HG03139 (cell line): ENCODE data around the gene COBL.

Source experiments
- ATAC-seq: cut with Tn5 transposase; IDR thresholded peaks from one replicate; pipeline ENCODE4 v1.9.1; 2021; ENCODE audit not compliant: unreplicated experiment

Gene COBL

DNA sequence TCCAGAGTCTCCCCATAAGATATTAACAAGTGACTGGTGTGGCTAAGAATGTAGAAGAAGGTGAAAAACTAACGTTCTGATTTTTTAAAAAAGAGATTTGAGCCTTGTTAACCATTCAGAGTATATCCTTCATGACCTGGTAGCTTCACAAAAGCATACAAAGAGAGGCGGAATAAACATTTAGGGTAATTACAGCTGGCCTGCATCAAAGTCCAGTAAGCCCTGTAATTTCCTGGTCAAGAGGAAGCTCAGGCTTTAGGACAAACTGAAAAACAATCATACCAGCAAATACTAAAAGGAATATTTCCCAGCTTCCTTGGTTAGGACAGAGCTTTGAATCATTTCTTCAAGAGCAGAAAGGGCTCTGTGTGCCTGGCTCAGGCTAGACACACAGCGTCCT is 165.2 kb downstream of the COBL start:
- no peak for ATAC-seq

- ATAC-seq = no peak
Measured at GRCh38 chr7:51150193-51150592, 166.4 kb downstream of the COBL start.

DNA sequence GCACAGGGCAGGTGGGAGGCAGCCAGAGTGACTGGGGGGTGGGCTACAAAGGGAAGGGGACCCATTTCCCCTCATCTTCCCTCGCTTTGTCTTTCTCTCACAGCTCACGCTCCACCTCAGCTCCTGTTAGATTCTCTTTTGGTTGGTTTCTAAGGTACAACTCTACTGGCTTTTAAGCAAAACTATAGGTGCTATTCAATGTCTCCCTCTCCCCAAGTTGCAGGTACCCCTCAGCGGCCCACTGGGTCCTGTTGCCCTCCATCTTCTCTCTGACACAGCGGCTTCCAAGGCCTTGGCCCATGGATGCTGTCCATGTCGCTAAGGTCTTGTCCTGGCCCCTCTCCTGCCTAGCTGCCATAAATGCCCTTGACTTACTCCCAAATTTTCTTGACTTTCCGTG is 168.4 kb downstream of the COBL start:
- no peak for ATAC-seq

- ATAC-seq = no peak
Measured at GRCh38 chr7:51146816-51147586, 169.6 kb downstream of the COBL start.

- no peak for ATAC-seq
Measured at GRCh38 chr7:51144178-51144577, 172.4 kb downstream of the COBL start.

DNA sequence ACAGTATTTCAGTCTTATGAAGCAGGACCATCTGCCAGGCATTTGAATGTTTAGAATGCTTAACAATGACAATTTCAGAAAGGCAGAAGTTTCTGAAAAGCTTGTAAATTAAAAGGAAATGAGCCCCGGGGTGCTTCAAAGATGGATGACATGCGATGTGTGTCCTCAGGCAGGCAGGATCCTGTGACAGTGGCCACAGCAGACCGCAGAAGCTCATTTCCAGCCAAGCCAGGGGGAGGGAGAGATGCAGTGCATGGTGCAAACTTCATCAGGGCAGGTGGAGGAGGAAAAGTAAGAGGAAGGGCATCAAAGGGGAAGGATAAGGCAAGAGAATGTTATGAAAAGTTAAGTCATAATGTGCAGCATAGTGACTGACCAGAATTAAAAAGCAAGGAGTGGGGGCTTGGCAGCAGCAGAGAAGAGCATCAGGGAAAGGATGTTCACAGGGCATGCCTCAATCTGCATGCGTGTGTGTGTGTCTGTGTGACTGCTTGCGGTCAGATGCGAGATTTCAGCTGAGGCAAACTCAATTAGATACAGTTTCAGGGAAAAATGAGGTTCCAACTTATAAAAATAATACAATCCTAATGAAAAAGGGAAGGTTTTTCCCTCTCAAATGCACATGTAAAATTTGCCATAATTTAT is 173.7 kb downstream of the COBL start:
- no peak for ATAC-seq

- no peak for ATAC-seq
Measured at GRCh38 chr7:51141451-51142003, 175.1 kb downstream of the COBL start.

DNA sequence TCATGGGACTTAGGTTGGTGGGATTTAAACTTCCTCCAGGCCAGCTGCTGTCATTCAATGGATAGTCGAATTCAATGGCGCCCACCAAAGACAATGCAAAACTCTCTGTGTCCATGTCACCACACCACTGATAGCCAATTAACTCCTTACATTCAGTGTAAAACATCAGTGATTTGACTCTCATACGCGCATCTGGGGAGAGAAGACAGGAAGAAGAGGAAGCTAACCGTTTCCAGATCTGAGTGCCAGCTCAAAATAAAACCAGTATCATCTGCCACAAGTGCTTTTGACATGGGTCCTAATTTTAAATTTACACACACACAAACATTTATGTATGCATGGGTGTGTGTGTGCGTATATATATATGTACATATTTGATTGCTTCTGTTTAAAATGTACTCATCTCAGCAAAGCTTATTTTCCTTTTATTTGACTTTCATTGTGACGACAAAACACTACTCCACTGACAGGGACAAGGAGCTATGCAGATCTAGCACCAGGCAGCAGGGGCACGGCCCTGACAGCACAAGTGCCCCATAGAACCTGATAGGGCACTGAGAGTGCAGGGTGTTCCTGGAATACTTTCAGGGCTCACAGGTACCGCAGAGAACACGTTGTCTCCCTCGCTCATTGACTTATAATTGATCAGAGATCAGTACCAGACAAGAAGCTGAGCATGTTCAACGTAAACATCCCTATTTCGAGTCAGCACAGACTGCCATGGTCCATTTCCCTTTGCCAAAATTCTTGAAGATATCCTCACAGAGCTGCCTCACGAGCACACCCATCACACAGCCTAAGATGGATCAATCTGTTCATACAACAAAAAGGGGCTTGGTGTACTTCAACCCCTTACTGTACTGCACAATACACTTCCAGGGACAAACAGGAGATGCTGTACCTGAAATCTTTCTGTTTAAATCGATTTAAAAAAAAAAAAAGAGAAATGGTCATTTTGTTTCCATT is 176.1 kb downstream of the COBL start:
- no peak for ATAC-seq

DNA sequence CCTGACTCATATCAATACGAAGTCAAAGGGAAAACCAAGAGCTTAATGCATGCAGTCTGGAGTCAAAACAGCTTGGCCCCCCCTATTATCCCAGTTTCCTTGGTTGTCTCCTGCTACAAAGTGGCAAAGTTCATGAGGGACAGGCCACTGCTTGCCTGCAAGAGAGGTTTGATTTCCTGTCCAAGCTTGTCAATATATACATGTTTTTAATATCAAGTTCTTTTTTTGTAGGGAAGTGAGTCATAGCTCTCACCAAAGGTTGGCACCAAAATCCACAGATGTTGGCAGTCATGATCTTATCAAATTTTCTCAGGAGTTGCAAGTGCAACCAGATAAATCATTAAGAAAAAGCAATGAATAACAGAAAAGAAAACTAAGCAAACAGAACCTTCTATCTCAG is 176.8 kb downstream of the COBL start:
- no peak for ATAC-seq

DNA sequence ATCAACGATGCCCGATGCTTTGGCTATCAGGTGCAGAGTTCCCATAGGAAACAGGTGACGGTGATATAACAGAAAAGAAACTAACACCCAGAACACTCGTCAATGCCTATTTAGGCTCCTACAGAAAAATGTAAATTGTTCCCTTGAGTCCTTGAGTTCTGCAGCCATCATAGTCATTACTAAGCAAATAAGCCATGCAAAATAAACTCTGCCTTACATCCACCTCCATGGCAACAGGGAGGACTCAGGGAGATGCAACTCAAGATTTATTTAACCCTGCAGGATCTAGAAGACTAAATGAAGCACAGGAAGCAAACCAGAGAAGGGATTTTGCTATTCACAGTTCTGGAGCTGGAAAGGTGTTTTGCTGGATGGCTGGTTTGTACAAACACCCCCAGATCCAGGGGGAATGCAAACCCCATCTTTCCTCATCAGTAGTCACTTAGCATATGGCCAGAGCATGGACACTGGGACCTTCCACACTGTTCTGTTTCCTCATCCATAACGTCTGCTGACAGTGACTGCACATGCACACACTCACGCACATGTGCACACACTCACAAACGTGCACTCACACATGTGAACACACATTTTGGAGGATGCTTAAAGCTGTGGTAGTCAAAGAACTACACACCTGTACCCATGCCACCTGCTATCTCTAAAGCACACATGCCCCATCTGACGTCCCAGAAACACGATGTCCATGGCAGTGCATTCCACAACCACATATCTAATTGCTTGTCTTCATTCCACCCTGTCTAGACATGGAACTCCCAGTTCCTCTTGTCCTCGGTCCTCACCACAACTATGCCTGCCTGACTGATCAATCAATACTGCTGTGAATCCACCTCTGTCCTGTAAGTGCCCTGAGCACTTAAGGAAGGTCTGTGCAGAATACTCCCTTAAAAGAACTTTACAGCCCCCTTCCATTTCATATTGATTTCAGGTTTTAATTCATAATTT is 178.2 kb downstream of the COBL start:
- ATAC-seq = no peak

DNA sequence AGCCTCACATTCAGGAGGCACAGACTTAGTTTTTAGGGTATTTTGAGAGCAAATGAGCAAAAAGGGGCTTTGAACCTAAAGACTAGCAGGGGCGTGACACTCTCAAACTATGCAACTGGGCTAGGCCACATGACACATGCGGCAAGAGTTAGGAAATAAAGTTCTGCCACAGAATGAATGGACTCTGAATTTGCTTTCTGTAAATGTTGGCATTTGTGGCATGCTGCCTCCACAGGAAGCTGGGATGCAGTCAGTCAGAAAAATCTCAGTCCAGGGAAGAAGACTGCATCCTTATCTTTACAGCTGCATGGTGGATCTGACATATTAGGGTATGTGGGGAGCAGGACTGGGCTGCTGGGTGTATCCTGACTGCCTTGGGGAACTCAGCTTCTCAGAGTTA is 181.0 kb downstream of the COBL start:
- no peak for ATAC-seq

DNA sequence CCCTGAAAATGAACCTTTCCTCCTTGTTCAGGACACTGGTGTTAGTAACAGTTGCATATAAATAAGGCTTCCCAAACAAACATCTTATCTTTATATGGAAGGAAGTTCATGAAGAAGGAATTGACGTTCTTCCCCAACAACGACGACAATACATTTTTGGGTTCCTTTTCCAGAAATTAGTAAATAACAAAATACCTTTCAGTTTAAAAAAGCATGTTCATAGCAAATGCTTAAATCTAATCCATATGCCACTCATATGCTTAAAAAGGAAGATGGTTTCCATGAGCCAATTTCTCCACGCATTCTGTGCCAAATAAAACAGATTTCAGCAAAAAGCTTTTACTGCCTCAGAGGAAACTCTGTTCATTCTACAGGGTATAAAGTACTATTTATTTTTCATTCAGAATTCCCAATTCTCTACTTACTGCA is 182.6 kb downstream of the COBL start:
- no peak for ATAC-seq

- ATAC-seq = no peak
Measured at GRCh38 chr7:51132661-51133060, 183.9 kb downstream of the COBL start.

GRCh38 chr7:51129527-51130472 is 186.8 kb downstream of the COBL start:
- no peak for ATAC-seq

DNA sequence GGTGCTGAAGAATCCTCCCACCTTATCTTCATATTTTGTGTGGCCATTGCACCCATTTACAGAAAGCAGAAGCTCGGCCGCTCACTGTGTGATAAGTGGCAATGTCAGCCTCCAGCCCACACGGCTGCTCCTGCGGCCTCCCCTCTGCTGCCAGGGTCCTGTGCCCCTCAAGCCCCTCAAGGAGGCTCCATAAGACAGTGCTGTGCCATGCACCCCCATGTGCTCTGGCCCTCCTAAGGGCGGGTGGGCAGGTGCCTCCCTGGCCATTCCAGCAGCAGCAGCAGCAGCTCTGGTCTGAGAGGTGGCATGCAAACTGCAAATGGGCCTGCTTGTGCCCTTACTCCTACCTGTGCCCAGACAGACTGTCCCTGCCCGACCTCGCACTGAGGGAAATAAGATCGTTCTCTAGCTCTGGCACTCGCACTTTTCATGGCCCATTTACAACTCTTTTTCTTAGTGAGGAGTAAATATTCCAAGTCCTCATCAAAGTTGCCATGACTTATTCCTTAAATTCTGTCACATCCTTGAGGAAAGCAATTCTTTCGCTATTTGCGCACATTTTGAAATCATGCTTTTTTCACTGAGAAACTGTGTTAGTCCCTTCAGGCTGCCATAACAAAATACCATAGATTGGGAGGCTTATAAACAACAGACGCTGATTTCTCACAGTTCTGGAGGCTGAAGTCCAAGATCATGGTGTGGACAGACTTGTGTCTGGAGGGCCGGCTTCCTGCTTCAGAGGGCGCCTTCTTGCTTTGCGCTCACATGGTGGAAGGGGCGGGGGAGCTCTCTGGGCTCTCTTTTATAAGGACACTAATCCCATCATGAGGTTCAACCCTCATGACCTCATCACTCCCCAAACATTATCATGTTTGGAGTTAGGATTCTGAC is 187.8 kb downstream of the COBL start:
- no peak for ATAC-seq

- no peak for ATAC-seq
Measured at GRCh38 chr7:51127618-51127904, 189.0 kb downstream of the COBL start.

- no peak for ATAC-seq
Measured at GRCh38 chr7:51126813-51127617, 189.6 kb downstream of the COBL start.
